NCI-H1694 treated with DMSO at 0.1 percent for 48 hours (cell line): ENCODE data around the gene NPFFR2.
"Not testable (repeated sequence)": the region's sequence is repeated elsewhere in the genome, so short reads cannot be mapped to it uniquely, and the experiment has no call there.

Experiments
- DNase-seq: peaks from one replicate; lab custom pipeline; 2025; lab: John Stamatoyannopoulos, UW

The NPFFR2 gene

DNA sequence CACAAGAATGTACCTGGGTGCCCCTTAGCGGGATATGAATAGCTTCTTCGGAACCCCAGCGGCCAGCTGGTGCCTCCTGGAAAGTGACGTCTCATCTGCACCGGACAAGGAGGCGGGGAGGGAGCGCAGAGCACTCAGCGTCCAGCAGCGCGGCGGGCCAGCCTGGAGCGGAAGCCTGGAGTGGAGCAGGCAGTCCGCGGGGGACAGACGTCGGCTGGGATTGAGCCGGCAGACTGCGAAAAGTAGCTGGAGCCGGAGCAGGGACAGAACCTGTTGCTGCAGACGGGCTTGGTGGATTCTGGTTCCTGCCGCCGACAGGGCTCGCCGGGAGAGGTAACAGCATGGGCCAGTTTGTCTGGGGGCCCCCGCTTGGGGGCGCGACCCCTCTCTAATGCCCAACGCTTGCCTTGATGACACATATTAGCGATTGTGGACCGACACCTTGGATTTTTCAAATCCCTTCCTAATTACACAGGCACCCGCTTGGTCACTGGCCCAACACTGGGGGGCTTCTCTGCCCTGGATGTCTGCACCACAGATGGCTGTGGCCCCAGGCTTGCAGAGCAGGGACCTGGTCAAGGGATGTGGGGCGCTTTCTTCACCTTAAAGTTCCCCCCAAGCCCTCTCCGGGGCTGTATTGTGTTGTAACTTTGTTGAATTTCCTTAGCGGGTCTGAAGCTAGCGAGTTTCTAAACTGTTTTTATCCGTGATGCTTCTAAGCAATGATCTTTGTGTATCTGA, at the start of gene NPFFR2:
Gene NPFFR2 (plus strand): TSS at position 133 of the 741 bp plus-strand sequence. CDS start 96,592 bp downstream, outside the sequence.
- no peak for DNase-seq

DNA sequence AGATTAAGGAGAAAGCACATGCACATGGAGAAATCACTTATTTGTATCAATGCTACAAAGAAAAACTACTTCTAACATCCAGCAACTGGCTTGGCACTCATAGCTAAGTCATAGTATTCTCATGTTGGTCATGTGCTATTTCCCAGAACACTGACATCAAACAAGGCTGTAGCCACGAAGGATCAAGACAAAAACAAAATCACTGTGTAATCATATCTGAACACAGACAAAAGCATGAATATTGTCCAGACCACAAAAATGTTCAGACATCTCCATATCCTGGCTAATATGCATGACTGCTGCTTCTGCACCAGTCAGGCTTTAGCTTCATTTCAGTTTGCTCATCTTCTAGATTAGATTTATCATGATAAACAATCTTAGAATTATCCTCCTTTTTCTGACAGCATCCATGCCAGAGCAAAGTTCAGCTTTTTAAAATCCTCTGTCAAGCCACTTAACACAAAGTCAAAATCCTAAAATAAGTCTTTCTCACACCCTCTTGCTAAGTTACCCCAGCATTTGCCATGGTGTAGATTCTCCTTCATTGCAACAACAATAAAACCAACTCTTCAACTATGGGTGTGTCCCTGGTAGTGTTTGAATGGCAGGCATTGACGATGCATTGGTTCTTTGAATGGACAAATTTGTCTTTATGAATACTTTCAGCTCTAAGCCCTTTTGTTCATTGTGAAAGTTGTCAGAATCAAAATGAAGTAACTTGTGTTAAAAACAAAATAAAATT, 39.1 kb upstream of the NPFFR2 start:
- DNase-seq: no peak

DNA sequence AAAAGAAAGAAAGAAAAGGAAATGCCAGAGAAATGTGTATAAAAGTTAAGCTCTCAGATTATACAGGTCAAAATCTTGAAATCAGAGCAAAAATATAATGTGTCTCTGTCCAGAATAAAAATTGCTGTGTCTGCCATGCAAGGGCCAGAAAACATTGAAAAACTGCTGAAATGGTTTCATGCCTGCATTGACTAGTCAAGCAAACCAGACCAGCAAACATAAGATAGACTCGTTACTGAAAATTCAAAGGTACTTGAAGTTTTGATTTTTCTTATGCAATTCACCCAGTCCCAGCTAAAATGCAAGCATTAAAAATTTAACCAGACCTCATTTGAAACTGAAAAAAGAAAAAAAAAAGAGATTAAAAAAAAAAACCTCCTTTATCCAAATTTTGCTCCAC, 37.2 kb upstream of the NPFFR2 start:
- DNase-seq: no peak

DNA sequence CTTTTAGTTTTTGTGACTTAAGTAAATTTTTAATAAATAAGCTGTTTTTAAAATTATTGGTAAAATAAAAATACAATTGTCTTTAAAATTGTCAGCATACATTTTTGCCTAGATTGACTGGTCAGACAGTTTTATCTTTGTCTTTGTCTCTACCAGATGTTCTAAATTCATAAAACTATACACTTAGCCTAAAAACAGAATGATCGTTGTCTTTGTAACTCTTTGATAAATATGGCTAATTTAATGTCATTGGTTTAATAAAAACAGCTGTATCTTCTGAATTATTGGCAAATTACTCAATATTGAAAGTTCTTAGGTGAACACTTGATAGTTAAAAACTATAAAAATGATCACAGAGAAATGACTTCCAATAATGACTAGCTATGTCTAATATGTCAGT, 36.5 kb upstream of the NPFFR2 start:
- no peak for DNase-seq

DNA sequence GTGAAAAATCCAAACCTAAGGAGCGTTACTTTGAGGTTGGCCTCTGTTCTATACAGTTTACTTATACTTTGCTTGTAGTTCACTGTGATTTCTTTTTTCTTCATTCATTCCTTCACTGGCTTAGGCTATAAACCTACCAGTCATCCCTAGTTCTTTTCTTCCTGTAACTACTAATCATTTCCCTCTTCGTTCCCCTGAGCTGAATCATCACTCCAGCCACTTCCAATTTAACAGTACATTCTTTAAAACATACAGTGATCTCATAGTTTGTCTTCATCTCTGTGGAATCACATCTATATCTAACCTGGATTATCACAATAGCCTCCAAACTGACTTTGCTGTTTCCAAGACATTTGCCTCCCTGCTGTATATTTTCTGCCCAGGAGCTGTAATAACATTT, 25.2 kb upstream of the NPFFR2 start:
- no peak for DNase-seq

DNA sequence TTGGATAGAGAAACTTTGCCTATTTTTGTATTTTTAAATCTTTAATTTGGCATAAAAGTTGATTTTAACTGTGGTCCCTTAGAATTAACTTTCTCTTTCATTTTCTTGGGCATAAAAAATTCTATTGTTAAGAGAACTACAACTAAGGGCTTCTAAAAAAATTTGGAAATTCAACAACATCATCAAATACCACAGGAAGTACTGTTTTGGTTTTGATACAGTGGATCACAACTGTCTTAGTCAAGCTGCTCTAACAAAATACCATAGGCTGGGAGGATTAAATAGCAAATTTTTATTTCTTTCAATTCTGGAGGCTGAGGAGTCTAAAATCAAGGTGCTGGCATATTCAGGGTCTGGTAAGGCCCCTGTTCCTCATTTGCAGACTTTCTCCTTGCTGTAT, 19.9 kb upstream of the NPFFR2 start:
- DNase-seq: no peak

DNA sequence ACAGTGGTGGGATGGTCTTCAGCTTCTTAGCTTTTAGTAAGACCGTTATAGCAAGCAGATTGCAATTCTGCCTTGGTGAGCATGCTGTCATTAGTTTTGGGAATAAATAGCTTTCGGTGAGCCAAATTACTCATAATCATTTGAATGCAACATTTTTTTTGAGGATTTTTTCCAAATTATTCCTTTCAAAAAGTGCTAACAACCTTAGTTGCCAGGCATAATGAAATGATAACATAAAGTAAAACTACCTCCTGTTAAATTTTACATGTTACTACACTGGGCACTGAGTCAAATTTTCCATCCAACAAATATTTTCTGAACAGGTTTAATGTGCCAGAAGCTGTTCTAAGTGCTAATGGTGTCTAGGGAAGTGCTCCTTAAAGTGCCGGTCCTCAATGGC, 15.8 kb upstream of the NPFFR2 start:
- no peak for DNase-seq

DNA sequence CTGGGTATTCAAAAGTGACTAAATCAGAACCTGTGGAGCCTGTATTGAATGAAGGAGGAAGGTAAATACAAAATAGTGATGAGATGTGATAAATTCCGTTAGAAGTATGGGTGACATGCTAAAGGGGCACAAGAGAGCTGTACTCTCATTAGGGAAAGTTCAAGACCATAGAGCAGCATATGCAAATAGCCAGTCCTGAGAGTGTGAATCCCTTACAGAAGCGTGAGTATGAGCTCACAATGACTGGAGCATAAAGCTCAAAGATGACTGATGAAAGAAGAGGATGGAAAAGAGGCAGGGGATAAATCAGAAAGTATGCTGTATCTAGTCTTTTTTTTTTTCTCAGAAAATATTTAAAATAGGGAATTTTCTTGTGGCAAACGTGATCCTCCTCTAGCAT, 12.1 kb upstream of the NPFFR2 start:
- no peak for DNase-seq

DNA sequence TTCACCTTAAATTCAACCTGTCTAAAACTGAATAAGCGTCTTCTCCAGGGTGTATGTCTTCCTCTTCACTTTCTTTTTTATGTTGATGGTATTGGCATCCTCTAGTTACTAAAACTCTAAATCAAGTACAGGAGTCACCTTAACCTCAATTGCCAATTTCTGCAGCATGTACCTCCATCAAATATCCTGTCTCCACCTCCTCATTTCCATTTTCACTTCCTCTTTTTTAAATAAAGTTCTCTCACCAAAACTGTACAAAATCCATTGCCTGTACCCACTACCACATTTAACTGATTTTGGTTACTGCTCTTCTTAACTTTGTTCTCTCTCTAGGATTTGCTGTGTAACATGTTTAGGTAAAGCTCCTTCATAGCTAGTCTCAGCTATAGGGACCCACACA, 9.2 kb upstream of the NPFFR2 start:
- DNase-seq: no peak

DNA sequence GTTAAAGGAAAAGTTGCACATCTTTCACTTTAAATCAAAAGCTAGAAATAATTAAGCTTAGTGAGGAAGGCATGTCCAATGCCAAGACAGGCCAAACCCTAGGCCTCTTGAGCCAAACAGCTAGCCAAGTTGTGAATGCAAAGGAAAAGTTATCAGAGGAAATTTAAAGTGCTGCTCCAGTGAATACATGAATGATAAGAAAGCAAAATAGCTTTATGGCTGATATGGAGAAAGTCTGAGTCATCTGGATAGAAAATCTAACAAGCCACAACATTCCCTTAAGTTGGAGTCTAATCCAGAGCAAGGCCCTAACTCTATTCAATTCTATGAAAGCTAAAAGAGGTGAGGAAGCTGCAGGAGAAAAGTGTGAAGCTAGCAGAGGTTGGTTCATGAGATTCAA, 23.8 kb downstream of the NPFFR2 start:
- no peak for DNase-seq

DNA sequence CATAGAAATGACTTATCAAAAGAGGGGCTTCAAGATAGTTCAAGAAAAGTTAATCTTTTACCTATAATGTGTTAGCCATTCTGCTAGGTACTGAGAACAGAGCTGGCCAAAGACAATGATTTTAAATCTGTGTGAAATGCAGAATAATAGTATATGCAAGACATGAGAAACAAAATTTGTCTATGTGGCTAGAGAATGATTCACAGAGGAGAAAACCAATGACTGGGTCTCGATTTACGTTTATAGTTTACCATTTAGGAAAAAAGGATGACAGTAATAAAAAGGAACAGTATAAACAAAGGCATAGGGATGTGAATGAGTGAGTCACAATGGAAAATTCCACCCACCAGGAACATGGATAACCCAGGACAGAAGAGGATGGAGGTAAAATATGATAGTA, 31.9 kb downstream of the NPFFR2 start:
- no peak for DNase-seq

DNA sequence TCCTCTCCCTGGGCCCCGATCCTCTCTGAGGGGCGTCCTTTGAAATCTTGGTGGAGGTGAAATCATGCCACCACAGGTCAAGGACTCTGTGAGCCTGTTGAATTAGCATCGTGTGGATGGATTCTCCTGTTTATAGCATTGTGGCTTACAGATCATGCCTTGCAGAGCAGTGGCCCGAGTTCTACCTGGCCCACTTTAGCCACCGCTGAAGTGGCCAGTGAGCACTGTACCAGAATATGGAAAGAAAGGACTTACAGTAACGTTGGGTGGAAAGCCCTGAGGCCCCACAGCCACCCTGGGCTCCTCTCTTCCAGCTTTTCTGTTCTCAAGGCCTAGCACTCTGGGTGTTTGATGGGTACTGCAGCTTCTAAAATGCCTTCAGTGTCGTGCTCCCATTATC, 35.3 kb downstream of the NPFFR2 start:
- no peak for DNase-seq

DNA sequence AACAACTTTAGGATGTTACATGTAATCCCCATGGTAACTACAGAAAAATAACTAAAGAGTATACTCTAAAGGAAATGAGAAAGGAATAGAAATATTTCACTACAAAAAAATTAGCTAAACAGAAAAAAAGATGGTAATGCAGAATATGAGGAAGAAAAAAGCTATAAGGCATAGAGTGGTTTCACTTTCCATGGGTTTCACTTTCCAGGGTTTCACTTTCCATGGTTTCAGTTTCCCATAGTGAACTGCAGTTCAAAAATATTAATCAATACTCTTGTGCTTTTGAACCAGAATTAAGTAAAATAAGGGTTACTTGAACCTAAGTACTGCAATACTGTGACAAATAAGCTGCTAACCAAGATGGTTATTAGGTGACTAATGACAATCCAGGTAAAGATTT, 42.0 kb downstream of the NPFFR2 start:
- no peak for DNase-seq

DNA sequence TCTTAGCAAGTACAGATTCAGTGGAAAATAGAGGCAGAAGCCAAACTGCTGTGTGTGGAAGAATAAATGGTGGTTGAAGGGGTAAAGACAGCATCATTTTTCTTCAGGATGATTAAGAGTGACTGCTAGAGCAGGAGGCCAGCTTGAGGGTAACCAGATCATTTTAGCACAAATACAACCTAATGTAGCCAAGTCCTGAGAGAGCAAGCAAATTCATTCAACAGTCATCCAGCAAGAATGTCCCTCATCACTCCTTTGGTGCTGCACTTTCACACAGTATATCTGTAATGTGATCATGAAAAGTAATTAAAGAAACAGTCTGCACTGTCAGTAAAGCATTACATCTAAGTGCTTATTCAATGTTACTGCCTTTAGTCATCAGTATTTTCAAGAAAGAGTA, 44.8 kb downstream of the NPFFR2 start:
- DNase-seq: no peak

DNA sequence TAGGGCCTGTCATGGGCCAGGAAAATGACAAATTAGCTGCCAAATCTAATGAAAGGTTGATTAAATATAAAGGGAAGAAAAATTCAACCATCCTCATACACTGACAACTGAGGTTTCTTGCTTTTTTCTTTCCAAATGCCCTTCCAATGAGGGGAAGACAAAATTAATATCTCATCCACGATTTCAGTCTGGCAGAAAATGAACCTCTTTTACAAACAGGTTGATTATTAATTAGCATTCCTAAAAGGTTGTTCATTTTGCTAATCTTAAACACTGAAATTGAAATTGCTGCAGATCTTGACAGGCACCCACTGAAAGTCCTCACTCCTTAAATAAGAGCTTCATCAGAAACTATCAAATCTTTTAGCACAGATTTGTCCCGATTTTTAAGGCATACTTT, 45.5 kb downstream of the NPFFR2 start:
- DNase-seq: no peak

DNA sequence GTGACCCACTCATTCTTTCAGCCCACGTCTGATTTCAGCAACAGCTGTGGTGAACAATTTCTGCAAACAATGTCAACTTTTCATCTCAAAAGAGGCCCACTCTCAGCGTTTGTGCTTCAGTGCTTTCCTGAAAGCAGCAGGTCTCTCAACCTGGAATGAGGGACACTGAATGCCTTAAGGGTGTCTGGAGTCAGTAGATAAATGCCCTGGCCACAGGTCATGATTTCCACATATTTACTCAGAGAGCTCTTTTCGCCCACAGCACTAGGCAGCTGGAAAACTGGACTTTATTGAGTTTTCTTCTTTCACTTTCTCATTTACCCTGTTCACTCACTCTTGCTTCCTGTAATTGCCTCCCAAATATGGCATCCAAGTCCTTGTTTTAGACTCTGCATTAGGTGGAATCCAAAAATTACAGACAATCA, 52.8 kb downstream of the NPFFR2 start:
- DNase-seq: no peak

DNA sequence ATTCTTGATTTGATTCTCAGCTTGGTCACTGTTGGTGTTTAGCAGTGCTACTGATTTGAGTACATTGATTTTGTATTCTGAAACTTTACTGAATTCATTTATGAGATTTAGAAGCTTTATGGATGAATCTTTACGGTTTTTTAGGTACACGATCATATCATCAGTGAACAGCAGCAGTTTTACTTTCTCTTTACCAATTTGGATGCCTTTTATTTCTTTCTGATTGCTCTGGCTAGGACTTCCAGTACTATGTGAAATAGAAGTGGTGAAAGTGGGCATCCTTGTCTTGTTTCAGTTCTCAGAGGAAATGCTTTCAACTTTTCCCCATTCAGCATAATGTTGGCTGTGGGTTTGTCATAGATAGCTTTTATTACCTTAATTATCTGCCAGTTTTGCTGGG, 58.8 kb downstream of the NPFFR2 start:
- DNase-seq: not testable (repeated sequence)

DNA sequence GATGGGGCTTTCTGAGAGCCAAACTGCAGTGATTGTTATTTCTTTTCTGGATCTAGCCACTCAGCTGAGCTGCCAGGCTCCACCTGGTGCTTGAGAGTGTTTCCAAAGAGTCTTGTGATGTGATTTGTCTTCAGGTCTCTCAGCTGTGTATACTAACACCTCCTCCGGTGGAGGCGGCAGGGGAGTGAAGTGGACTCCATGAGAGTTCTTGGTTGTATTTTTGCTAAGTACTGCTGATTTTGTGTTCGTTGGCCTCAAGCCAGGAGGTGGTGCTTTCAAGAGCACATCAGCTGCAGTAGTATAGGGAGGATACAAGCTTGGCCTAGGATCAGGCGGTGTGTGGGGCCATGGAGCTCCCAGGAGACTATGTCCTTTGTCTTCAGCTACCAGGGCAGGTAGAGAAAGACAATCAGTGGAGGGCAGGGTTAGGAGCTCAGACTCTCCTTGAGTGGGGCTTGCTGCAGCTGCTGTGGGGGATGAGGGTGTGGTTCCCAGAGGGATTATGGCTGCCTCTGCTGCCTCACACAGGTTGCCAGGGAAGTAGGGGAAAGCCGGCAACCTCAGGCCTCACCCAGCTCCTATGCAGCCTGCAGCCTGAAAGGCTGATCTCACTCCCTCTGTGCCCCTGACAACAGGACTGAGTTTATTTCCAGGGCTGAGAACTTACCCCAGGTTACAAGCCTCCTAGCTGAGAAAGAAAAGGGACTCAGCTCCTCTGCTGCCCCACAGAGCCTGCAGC, 62.4 kb downstream of the NPFFR2 start:
- no peak for DNase-seq

DNA sequence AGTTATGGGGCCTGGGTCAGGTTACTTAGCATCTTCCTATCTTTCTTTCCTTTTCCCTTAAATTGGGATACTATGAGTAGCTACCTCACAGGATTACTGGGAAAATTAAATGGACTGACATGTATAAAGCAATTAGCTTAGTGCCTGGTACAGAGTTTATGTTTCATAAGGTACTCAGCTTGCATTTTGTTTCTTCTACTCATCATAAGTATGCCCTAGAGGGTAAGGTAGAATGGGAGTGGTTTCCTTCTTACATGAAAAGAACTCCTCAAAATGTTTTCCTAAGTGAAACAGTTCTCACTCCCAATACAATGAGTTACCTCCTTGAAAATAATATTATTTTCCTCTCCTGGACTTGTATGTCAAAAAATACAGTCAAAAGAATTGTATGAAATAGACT, 75.7 kb downstream of the NPFFR2 start:
- no peak for DNase-seq

DNA sequence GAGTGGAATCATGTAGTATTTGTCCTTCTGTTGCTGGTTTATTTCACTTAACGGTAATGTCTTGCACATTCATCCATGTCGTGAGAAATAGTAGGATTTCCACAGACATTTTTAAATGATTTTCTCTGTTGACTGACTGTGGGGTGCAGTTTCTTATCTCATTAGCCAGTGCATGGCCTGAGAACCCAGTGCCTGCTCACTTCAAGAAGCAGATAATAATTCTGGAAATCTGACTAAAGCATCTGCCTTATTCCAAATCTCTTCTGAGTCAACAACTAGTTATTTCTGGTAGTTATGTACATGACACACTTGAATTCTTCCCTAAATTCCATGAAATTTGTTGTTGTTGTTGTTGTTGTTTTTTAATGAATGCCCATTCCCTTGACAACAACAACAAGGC, 77.6 kb downstream of the NPFFR2 start:
- no peak for DNase-seq

DNA sequence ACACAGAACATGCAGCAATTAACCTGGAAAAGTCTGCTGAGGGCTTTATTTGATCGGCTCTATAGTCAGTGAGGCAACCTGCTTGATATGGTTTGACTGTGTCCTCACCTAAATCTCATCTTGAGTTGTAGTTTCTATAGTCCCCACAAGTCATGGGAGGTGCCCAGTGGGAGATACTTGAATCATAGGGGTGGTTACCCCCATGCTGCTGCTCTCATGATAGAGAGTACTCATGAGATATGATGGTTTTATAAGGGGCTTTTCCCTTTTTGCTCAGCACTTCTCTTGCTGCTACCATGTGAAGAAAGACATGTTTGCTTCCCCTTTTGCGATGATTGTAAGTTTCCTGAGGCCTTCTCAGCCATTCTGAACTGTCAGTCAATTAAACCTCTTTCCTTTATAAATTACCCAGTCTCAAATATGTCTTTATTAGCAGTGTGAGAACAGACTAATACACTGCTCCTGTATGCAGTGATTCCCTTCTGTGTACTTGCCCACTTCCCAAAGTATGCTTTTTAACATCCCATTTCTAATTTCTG, 78.2 kb downstream of the NPFFR2 start:
- no peak for DNase-seq

DNA sequence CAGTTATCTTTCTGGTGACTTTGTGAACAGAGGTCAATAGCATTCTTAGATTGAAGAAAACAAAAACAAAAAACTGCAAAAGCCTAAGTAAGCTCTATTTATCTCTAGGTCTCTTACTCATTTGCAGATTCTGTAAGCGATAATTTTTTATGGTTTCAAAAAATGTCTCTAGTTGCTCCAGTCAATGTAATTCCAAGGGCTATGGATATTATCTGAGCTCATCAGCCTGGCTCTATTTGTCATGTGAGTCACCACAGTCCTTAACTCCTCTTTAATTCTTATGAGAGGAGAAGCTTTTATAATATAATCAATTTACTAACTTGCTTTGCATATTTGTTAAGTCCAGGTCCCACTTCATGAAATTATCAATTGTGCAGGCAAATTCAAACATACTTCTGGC, 79.1 kb downstream of the NPFFR2 start:
- no peak for DNase-seq

DNA sequence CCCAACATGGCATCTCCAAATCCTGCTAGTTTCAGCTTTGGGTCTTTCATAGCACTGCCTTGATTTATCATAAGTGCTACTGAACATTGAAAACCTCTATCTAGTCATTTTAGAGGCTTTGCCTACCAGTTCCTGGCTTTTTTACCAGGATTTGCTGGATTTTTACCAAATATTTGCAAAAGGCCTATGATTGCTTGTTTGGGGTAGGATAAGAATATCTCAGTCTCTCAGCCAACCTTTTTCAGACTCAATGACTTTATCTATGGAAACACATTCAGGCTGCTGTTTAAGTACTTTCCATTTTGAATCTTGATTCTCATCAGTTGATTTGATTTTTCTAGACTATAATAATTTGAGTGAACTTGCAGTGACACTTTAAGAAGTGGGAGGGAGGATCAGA, 80.1 kb downstream of the NPFFR2 start:
- DNase-seq: no peak
